Measurements from ENCODE around the gene CDKN2C. TPM values are rescaled to one million over a fixed set of nuclear protein-coding genes. Genes with fewer than 3 reads are reported as not detected.
"Not testable (repeated sequence)": the region's sequence is repeated elsewhere in the genome, so short reads cannot be mapped to it uniquely, and the experiment has no call there.

The CDKN2C gene
- total and polyA plus RNA-seq, 2 donors (not counting 3 experiments of a cell fraction or from before 2014, with no cell fraction given), result 12.8 to 19.8 TPM

GRCh38 chr1:50930965-50931737, 38.9 kb upstream of the CDKN2C start:
- ChIA-PET CTCF (interaction anchor here (2.0 to 2.3 kb wide), 4 partner anchors 9 to 259 kb away, joined by 22 to 100 read pairs (median 48); partner anchors contain the start of gene CDKN2C), POLR2A (no interaction called here)
- Histone ChIP-seq H3K36me3 (ENCODE audit: control insufficient read depth in 2 of 2, extremely low read depth in 1 of 2, insufficient read depth in 2 of 2, low read length in 2 of 2) (no peaks in the 10 kb centered on the region), H3K9me3 (replicated peaks; ENCODE audit: control insufficient read depth, insufficient read depth, low read length) (no peaks in the 10 kb centered on the region), H2AFZ (ENCODE audit: low read depth, low read length) (no peak overlapping the region), H3K27me3 (ENCODE audit: control insufficient read depth in 2 of 2, insufficient read depth in 2 of 2, low read length in 2 of 2) (no peaks in the 10 kb centered on the region), H3K79me2 (ENCODE audit: control insufficient read depth, insufficient read depth, low read length) (peaks cover 38% of the 10 kb centered on the region), H3K4me2 (ENCODE audit: insufficient read depth, low read length) (no peak overlapping the region), H3K4me3 (replicated peaks in 1 of 3; ENCODE audit: insufficient read depth in 1 of 3, low read depth in 1 of 3, low read length in 3 of 3) (no peak overlapping the region), H3K27ac (ENCODE audit: insufficient read depth, low read depth, low read length) (no peak overlapping the region), H4K20me1 (replicated peaks; ENCODE audit: control insufficient read depth, extremely low read depth, insufficient read depth, low read length) (no peaks in the 10 kb centered on the region), H3K9me1 (replicated peaks; ENCODE audit: control insufficient read depth, extremely low read depth, insufficient read depth, low read length) (no peaks in the 10 kb centered on the region), H3K9ac (replicated peaks; ENCODE audit: extremely low read depth, insufficient read depth, low read length) (no peak overlapping the region), H3K4me1 (ENCODE audit: control insufficient read depth, extremely low read depth, insufficient read depth, low read length) (no peaks in the 10 kb centered on the region)
- BruUV-seq (replicated peaks), result no TSS peak
- dilution Hi-C loops (cut with MboI; ENCODE audit: extremely low pct_ligation_motif_present, low sequenced_read_pairs), result no loop called here
- DNase-seq (ENCODE audit: low read depth, low spot score) (no peak), FAIRE-seq (no peak)
- intact Hi-C loops (cut with micrococcal nuclease), result no loop called here
- TF ChIP-seq EZH2 (IDR thresholded peaks at IDR 0.05; ENCODE audit: borderline replicate concordance, low read depth, low read length, severe bottlenecking) (no peak), FOS (IDR thresholded peaks at IDR 0.05; ENCODE audit: borderline replicate concordance, insufficient read depth, low read length) (no peak), JUN (IDR thresholded peaks at IDR 0.05; ENCODE audit: borderline replicate concordance, insufficient read depth, insufficient read length, low read depth) (no peak), POLR2A (IDR thresholded peaks at IDR 0.05; ENCODE audit: low read depth, low read length) (no peak), CTCF (IDR thresholded peaks at IDR 0.05; ENCODE audit: extremely low read depth in 1 of 2, insufficient read depth in 1 of 2, low read depth in 1 of 2, low read length in 2 of 2) (no peak), POLR2AphosphoS5 (IDR thresholded peaks at IDR 0.05; ENCODE audit: insufficient read depth, low read depth, low read length) (no peak), GATA2 (IDR thresholded peaks at IDR 0.05; ENCODE audit: insufficient read depth, insufficient read length, low read depth, low read length) (no peak), MYC (IDR thresholded peaks at IDR 0.05; ENCODE audit: low read depth, low read length) (no peak), MAX (IDR thresholded peaks at IDR 0.05; ENCODE audit: insufficient read depth, insufficient read length) (no peak)

GRCh38 chr1:50932043-50932442, 38.0 kb upstream of the CDKN2C start:
- intact Hi-C loops (cut with micrococcal nuclease); H3K9ac ChIP-seq (replicated peaks; ENCODE audit: extremely low read depth, insufficient read depth, low read length); DNase-seq (ENCODE audit: low read depth, low spot score); H3K27ac ChIP-seq (ENCODE audit: insufficient read depth, low read depth, low read length); POLR2A ChIA-PET; BruUV-seq (replicated peaks); CTCF ChIA-PET; H3K9me3 ChIP-seq (replicated peaks; ENCODE audit: control insufficient read depth, insufficient read depth, low read length); H3K4me1 ChIP-seq (ENCODE audit: control insufficient read depth, extremely low read depth, insufficient read depth, low read length); H3K27me3 ChIP-seq (ENCODE audit: control insufficient read depth in 2 of 2, insufficient read depth in 2 of 2, low read length in 2 of 2); dilution Hi-C loops (cut with MboI; ENCODE audit: extremely low pct_ligation_motif_present, low sequenced_read_pairs); H3K9me1 ChIP-seq (replicated peaks; ENCODE audit: control insufficient read depth, extremely low read depth, insufficient read depth, low read length); H3K36me3 ChIP-seq (ENCODE audit: control insufficient read depth in 2 of 2, extremely low read depth in 1 of 2, insufficient read depth in 2 of 2, low read length in 2 of 2); H2AFZ ChIP-seq (ENCODE audit: low read depth, low read length); H3K4me2 ChIP-seq (ENCODE audit: insufficient read depth, low read length); H3K4me3 ChIP-seq (replicated peaks in 1 of 3; ENCODE audit: insufficient read depth in 1 of 3, low read depth in 1 of 3, low read length in 3 of 3); FAIRE-seq; H4K20me1 ChIP-seq (replicated peaks; ENCODE audit: control insufficient read depth, extremely low read depth, insufficient read depth, low read length): not testable (repeated sequence)
- peaks cover 41% of the 10 kb centered on the region for H3K79me2 ChIP-seq (ENCODE audit: control insufficient read depth, insufficient read depth, low read length)
